ENCODE results near the gene PES1.
"Not testable (repeated sequence)": the region's sequence is repeated elsewhere in the genome, so short reads cannot be mapped to it uniquely, and the experiment has no call there.

PES1 gene

DNA sequence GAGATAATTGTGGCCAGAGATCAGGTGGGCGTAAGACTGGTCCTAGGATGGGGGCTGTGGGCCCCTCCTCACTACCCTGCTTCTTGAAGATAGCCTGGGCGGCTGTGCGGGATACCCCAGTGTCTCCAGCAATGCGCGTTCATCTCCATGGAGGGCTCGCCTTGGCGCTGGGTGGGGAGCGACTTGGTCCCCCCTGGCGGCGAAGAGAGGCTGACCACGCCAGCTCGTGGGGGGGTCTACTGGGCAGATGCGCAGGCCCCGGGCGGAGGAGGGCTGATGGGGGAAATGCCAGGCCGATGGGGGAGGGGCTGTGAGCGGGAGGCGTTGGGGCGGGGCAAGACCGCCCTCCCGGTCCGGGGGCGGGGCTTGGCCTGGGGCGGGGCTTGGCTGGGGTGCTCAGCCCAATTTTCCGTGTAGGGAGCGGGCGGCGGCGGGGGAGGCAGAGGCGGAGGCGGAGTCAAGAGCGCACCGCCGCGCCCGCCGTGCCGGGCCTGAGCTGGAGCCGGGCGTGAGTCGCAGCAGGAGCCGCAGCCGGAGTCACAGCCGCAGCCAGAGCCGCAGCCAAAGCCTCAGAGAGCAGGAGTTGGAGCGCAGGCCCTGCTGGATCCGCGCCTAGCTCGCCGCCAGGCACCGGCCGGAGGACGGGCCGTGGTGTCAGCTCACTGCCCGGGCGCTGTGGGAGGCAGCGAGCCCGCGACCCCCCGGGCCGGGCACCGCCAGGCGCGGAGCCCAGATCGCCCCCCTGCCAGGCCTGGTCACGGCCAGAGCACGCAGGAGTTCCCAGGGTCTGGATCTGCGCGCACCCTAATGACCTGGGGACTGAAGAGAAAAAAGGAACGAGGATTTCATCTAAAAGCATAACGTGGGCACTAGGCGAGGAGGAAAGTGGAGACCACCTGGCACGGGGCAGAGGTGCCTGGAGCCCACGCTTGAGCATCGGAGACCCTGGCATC is 43.8 kb upstream of the PES1 start, which contains the start of gene SLC35E4:
Gene SLC35E4 (plus strand): TSS at position 509 of the 953 bp plus-strand sequence. CDS start 670 bp downstream, outside the sequence.
- Histone ChIP-seq H3K56ac (ENCODE audit: low read length) (peak within 1 kb of the TSS; percentile 89), H3K36me3 (ENCODE audit: control insufficient read depth, insufficient read depth, low read length) (no peaks in the 10 kb centered on the region), H3K4me2 (ENCODE audit: low read length) (peak within 1 kb of the TSS; percentile 66), H3K79me1 (ENCODE audit: low read length) (no peaks in the 10 kb centered on the region), H3K4me1 (ENCODE audit: control insufficient read depth, low read depth, low read length) (no peaks in the 10 kb centered on the region), H4K5ac (ENCODE audit: low read length) (no peak within 1 kb of the TSS), H3K27ac (ENCODE audit: low read depth, low read length) (no peak within 1 kb of the TSS), H2BK5ac (ENCODE audit: low read length) (no peak within 1 kb of the TSS), H2BK120ac (ENCODE audit: low read depth, low read length) (no peak within 1 kb of the TSS), H3K4me3 (ENCODE audit: low read length) (peak within 1 kb of the TSS; percentile 24), H3K18ac (ENCODE audit: low read length) (peak within 1 kb of the TSS; percentile 30), H3K23ac (ENCODE audit: low read length) (no peak within 1 kb of the TSS), H3K79me2 (ENCODE audit: control insufficient read depth, insufficient read depth, low read length) (no peaks in the 10 kb centered on the region), H2AK5ac (ENCODE audit: low read length) (no peak within 1 kb of the TSS), H3K27me3 (ENCODE audit: insufficient read depth, low read length, poor library complexity) (no peaks in the 10 kb centered on the region), H3K9ac (ENCODE audit: low read length) (peak within 1 kb of the TSS; percentile 81), H4K8ac (ENCODE audit: low read depth, low read length) (no peak within 1 kb of the TSS), H2BK15ac (replicated peaks; ENCODE audit: low read depth) (no peak within 1 kb of the TSS), H3K4ac (ENCODE audit: low read depth, low read length) (no peak within 1 kb of the TSS)
- DNase-seq, result peak; percentile 90
- no CpG with 5 or more reads among the region's 75 CpGs for WGBS (ENCODE audit: extremely low coverage, insufficient coverage, low lambda C conversion rate)

DNA sequence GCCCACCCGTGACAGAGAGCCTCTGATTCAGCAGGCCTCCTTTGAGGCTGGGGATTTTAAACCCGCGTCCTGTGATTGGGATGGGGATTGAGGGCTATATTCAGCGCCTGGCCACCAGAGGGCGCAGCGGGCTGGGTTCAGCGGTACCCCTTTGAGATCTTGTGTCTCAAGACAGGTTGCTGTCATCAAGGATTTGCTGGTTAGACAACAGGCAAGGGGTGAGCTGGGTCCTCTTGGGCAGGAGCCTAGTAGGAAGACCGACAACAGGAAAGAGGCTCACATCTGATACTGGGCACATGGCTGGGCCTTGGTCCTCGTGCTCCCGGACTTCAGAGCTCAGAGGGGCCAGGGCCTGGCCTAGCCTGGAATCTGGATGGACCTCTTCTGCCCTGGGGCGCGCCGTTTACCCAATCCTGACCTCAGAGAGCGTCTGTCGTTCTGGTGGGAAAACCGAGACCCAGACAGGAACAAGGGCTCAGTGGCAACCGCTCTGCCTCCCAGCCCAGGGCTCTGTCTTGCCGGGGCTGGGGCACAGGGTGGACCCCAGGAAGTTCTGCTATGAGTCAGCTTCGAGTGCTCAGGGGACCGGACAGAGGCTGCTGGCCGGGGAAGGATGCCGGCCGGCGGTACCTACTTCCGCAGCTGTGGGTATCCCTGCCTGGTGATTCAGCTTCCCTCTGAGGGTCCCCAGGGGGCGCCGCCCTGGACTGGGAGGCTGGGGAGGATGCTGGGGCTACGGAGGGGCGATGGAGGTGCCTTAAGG is 42.9 kb upstream of the PES1 start:
- Histone ChIP-seq H3K9ac (ENCODE audit: low read length) (peak overlapping the region; percentile 21), H3K36me3 (ENCODE audit: control insufficient read depth, insufficient read depth, low read length) (no peaks in the 10 kb centered on the region), H2BK120ac (ENCODE audit: low read depth, low read length) (no peak overlapping the region), H3K18ac (ENCODE audit: low read length) (no peak overlapping the region), H3K23ac (ENCODE audit: low read length) (no peak overlapping the region), H3K4me3 (ENCODE audit: low read length) (no peak overlapping the region), H3K4me2 (ENCODE audit: low read length) (peak overlapping the region; percentile 66), H3K4ac (ENCODE audit: low read depth, low read length) (no peak overlapping the region), H4K8ac (ENCODE audit: low read depth, low read length) (no peak overlapping the region), H3K56ac (ENCODE audit: low read length) (peak overlapping the region; percentile 71), H3K4me1 (ENCODE audit: control insufficient read depth, low read depth, low read length) (no peaks in the 10 kb centered on the region), H2BK5ac (ENCODE audit: low read length) (no peak overlapping the region), H2AK5ac (ENCODE audit: low read length) (no peak overlapping the region), H3K79me1 (ENCODE audit: low read length) (no peaks in the 10 kb centered on the region), H3K27ac (ENCODE audit: low read depth, low read length) (no peak overlapping the region), H4K5ac (ENCODE audit: low read length) (no peak overlapping the region), H3K79me2 (ENCODE audit: control insufficient read depth, insufficient read depth, low read length) (no peaks in the 10 kb centered on the region), H2BK15ac (replicated peaks; ENCODE audit: low read depth) (no peak overlapping the region), H3K27me3 (ENCODE audit: insufficient read depth, low read length, poor library complexity) (no peaks in the 10 kb centered on the region)
- peak; percentile 94 for DNase-seq
- WGBS (ENCODE audit: extremely low coverage, insufficient coverage, low lambda C conversion rate), result no CpG with 5 or more reads among the region's 29 CpGs

DNA sequence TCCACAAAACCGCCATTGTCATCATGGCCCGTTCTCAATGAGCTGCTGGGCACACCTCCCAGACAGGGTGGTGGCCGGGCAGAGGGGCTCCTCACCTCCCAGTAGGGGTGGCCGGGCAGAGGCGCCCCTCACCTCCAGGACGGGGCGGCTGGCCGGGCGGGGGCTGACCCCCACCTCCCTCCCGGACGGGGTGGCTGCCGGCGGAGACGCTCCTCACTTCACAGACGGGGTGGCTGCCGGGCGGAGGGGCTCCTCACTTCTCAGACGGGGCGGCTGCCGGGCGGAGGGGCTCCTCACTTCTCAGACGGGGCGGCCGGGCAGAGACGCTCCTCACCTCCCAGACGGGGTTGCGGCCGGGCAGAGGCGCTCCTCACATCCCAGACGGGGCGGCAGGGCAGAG is 39.8 kb upstream of the PES1 start:
- H3K79me1 ChIP-seq (ENCODE audit: low read length); H3K4me1 ChIP-seq (ENCODE audit: control insufficient read depth, low read depth, low read length); H2BK15ac ChIP-seq (replicated peaks; ENCODE audit: low read depth); H3K56ac ChIP-seq (ENCODE audit: low read length); H2BK120ac ChIP-seq (ENCODE audit: low read depth, low read length); H4K8ac ChIP-seq (ENCODE audit: low read depth, low read length); H3K79me2 ChIP-seq (ENCODE audit: control insufficient read depth, insufficient read depth, low read length); H3K36me3 ChIP-seq (ENCODE audit: control insufficient read depth, insufficient read depth, low read length); H3K18ac ChIP-seq (ENCODE audit: low read length); H2BK5ac ChIP-seq (ENCODE audit: low read length); H3K4ac ChIP-seq (ENCODE audit: low read depth, low read length); DNase-seq; H3K4me3 ChIP-seq (ENCODE audit: low read length); H2AK5ac ChIP-seq (ENCODE audit: low read length); H3K23ac ChIP-seq (ENCODE audit: low read length); H4K5ac ChIP-seq (ENCODE audit: low read length); H3K4me2 ChIP-seq (ENCODE audit: low read length); H3K27ac ChIP-seq (ENCODE audit: low read depth, low read length); H3K27me3 ChIP-seq (ENCODE audit: insufficient read depth, low read length, poor library complexity); H3K9ac ChIP-seq (ENCODE audit: low read length): not testable (repeated sequence)
- no CpG with 5 or more reads among the region's 31 CpGs for WGBS (ENCODE audit: extremely low coverage, insufficient coverage, low lambda C conversion rate)

DNA sequence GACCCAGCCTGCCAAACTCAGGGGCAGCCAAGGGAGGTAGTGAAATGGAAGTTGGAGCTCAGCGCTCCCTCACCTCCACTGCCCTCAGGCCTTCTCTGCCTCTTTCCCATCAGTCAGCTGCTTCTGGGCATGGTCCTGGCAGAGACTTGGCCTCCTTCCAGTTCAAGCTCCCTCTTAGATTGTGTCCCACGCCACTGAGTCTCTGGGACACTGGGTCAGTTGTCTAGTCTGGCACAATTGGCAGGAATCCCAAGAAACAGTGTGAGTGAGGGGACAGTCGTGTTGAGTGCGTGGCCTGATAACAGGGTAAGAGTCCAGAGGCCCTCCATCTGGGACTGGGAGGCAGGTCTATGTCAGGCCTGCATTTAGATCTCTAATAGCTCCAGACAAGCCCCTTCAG is 36.8 kb upstream of the PES1 start:
- Histone ChIP-seq H3K56ac (ENCODE audit: low read length) (no peak overlapping the region), H3K27ac (ENCODE audit: low read depth, low read length) (no peak overlapping the region), H3K18ac (ENCODE audit: low read length) (no peak overlapping the region), H3K4me2 (ENCODE audit: low read length) (no peak overlapping the region), H2BK15ac (replicated peaks; ENCODE audit: low read depth) (no peak overlapping the region), H3K4me1 (ENCODE audit: control insufficient read depth, low read depth, low read length) (no peaks in the 10 kb centered on the region), H4K5ac (ENCODE audit: low read length) (no peak overlapping the region), H3K36me3 (ENCODE audit: control insufficient read depth, insufficient read depth, low read length) (no peaks in the 10 kb centered on the region), H3K9ac (ENCODE audit: low read length) (no peak overlapping the region), H3K79me2 (ENCODE audit: control insufficient read depth, insufficient read depth, low read length) (no peaks in the 10 kb centered on the region), H3K4ac (ENCODE audit: low read depth, low read length) (no peak overlapping the region), H2AK5ac (ENCODE audit: low read length) (no peak overlapping the region), H3K27me3 (ENCODE audit: insufficient read depth, low read length, poor library complexity) (no peaks in the 10 kb centered on the region), H3K23ac (ENCODE audit: low read length) (no peak overlapping the region), H2BK5ac (ENCODE audit: low read length) (no peak overlapping the region), H3K79me1 (ENCODE audit: low read length) (no peaks in the 10 kb centered on the region), H2BK120ac (ENCODE audit: low read depth, low read length) (no peak overlapping the region), H3K4me3 (ENCODE audit: low read length) (no peak overlapping the region), H4K8ac (ENCODE audit: low read depth, low read length) (no peak overlapping the region)
- no peak for DNase-seq
- no CpG with 5 or more reads among the region's 4 CpGs for WGBS (ENCODE audit: extremely low coverage, insufficient coverage, low lambda C conversion rate)

DNA sequence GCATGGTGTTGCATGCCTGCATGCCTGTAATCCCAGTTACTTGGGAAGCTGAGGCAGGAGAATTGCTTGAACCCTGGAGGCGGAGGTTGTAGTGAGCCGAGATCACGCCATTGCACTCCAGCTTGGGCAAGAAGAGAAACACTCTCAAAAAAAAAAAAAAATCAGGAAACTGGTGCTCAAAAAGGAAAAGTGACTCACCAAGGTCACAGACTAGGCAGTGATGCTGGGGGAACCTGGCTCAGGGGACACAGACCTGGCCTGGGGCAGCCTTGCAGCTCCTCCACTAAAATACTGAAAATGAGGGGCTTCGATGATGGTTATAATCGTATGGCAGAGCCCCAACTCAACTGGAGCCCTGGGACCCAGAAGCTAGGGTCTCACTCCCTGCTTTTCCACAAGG is 35.8 kb upstream of the PES1 start:
- no peaks in the 10 kb centered on the region for H3K36me3 ChIP-seq (ENCODE audit: control insufficient read depth, insufficient read depth, low read length)
- no peak overlapping the region for H2BK5ac ChIP-seq (ENCODE audit: low read length)
- no peak overlapping the region for H2AK5ac ChIP-seq (ENCODE audit: low read length)
- no peak overlapping the region for H3K27ac ChIP-seq (ENCODE audit: low read depth, low read length)
- H3K27me3 ChIP-seq (ENCODE audit: insufficient read depth, low read length, poor library complexity), result no peaks in the 10 kb centered on the region
- no peak overlapping the region for H4K5ac ChIP-seq (ENCODE audit: low read length)
- no peaks in the 10 kb centered on the region for H3K4me1 ChIP-seq (ENCODE audit: control insufficient read depth, low read depth, low read length)
- H3K9ac ChIP-seq (ENCODE audit: low read length), result no peak overlapping the region
- no peak overlapping the region for H3K4ac ChIP-seq (ENCODE audit: low read depth, low read length)
- H3K79me2 ChIP-seq (ENCODE audit: control insufficient read depth, insufficient read depth, low read length), result no peaks in the 10 kb centered on the region
- DNase-seq, result no peak
- WGBS (ENCODE audit: extremely low coverage, insufficient coverage, low lambda C conversion rate), result no CpG with 5 or more reads among the region's 5 CpGs
- H3K18ac ChIP-seq (ENCODE audit: low read length), result no peak overlapping the region
- no peak overlapping the region for H3K4me2 ChIP-seq (ENCODE audit: low read length)
- no peak overlapping the region for H3K4me3 ChIP-seq (ENCODE audit: low read length)
- H4K8ac ChIP-seq (ENCODE audit: low read depth, low read length), result no peak overlapping the region
- H3K23ac ChIP-seq (ENCODE audit: low read length), result no peak overlapping the region
- H2BK15ac ChIP-seq (replicated peaks; ENCODE audit: low read depth), result no peak overlapping the region
- H3K79me1 ChIP-seq (ENCODE audit: low read length), result no peaks in the 10 kb centered on the region
- no peak overlapping the region for H3K56ac ChIP-seq (ENCODE audit: low read length)
- no peak overlapping the region for H2BK120ac ChIP-seq (ENCODE audit: low read depth, low read length)

Data from mesendoderm (in vitro differentiated cells).